H1 (cell line): ENCODE data around the gene RALA. TPM values are rescaled to one million over a fixed set of nuclear protein-coding genes. Genes with fewer than 3 reads are reported as not detected.

Experiments
- CTCF ChIA-PET: fragments of 300-600 bp; sonication (Branson Sonifier 250); formaldehyde crosslinking; loops from one replicate; lab custom pipeline; 2021; ENCODE audit not compliant: partially characterized antibody; lab: Charles Lee
- POLR2A ChIA-PET: fragments of 300-600 bp; sonication (Branson Sonifier 250); formaldehyde crosslinking; loops from one replicate; lab custom pipeline; 2021; ENCODE audit warnings: inconsistent platforms; ENCODE audit not compliant: partially characterized antibody; lab: Charles Lee
- DNase-seq, 2 experiments: peaks; one replicate each; pipeline versions ENCODE4 v3.0.0 to v3.0.0-alpha.2; 2010 to 2022; ENCODE audit warnings: low spot score in 2 of 2, low read depth in 1 of 2, mixed read lengths in 1 of 2
- FAIRE-seq: peaks from 2 replicates; lab custom pipeline; 2011; peaks lifted over from hg19 to GRCh38; lab: Jason Lieb, UNC
- H2AFZ ChIP-seq: 2 replicates; pipeline ENCODE4 v1.8.1; 2012; ENCODE audit warnings: low read length, inconsistent platforms
- H2AK5ac ChIP-seq: 2 replicates; pipeline ENCODE4 v1.6.1; 2013; ENCODE audit warnings: low read depth, low read length
- H2BK120ac ChIP-seq: replicated peaks from 2 replicates; pipeline ENCODE3; 2013; ENCODE audit warnings: low read depth, low read length, inconsistent platforms
- H2BK12ac ChIP-seq: 2 replicates; pipeline ENCODE4 v1.6.1; 2013; ENCODE audit warnings: low read depth, low read length
- H2BK15ac ChIP-seq: 2 replicates; pipeline ENCODE4 v1.6.1; 2013; ENCODE audit warnings: low read length
- H2BK20ac ChIP-seq: 2 replicates; pipeline ENCODE4 v1.6.1; 2013; ENCODE audit warnings: low read length
- H2BK5ac ChIP-seq: 2 replicates; pipeline ENCODE4 v1.6.1; 2013; ENCODE audit warnings: low read depth, low read length
- H3K14ac ChIP-seq: 2 replicates; pipeline ENCODE4 v1.6.1; 2013; ENCODE audit warnings: inconsistent platforms; ENCODE audit not compliant: insufficient read length
- H3K18ac ChIP-seq: 2 replicates; pipeline ENCODE4 v1.6.1; 2013; ENCODE audit warnings: low read length; ENCODE audit errors: extremely low read depth
- H3K23ac ChIP-seq: 2 replicates; pipeline ENCODE4 v1.6.1; 2013; ENCODE audit warnings: inconsistent platforms; ENCODE audit not compliant: insufficient read length
- H3K23me2 ChIP-seq: 2 replicates; pipeline ENCODE4 v1.6.1; 2013; ENCODE audit warnings: low read depth, low read length
- H3K27ac ChIP-seq: 2 replicates; pipeline ENCODE4 v1.6.1; 2011; ENCODE audit warnings: low read depth, low read length, inconsistent platforms
- H3K27me3 ChIP-seq, 4 experiments: replicated peaks in 1 of 4; 1 replicate in 1 of 4; 2 replicates in 3 of 4; pipeline versions ENCODE4 v1.6.1 to v1.8.1; 2011 to 2013; ENCODE audit warnings: low read length in 3 of 4, mild to moderate bottlenecking in 3 of 4, inconsistent platforms in 2 of 4, mixed read lengths in 2 of 4, moderate library complexity in 1 of 4; ENCODE audit not compliant: control insufficient read depth in 3 of 4, insufficient read depth in 3 of 4; ENCODE audit errors: extremely low read depth in 1 of 4
- H3K36me3 ChIP-seq, 4 experiments: 2 replicates each; pipeline versions ENCODE4 v1.6.1 to v1.8.1; 2011 to 2013; ENCODE audit warnings: mild to moderate bottlenecking in 4 of 4, low read length in 3 of 4, moderate library complexity in 2 of 4, control low read depth in 1 of 4, inconsistent platforms in 1 of 4; ENCODE audit not compliant: insufficient read depth in 4 of 4, control insufficient read depth in 2 of 4
- H3K4ac ChIP-seq: replicated peaks from 2 replicates; pipeline ENCODE3; 2013; ENCODE audit warnings: low read length, low read depth, mixed read lengths, inconsistent platforms; ENCODE audit not compliant: insufficient read length
- H3K4me1 ChIP-seq, 4 experiments: replicated peaks in 1 of 4; 1 replicate in 1 of 4; 2 replicates in 3 of 4; pipeline versions ENCODE4 v1.6.1 to v1.8.1; 2011 to 2013; ENCODE audit warnings: low read length in 3 of 4, inconsistent platforms in 2 of 4, mixed read lengths in 1 of 4; ENCODE audit not compliant: insufficient read depth in 4 of 4, control insufficient read depth in 3 of 4
- H3K4me2 ChIP-seq, 2 experiments: 2 replicates each; pipeline versions ENCODE4 v1.6.1 to v1.8.1; 2011 to 2013; ENCODE audit warnings: low read depth in 2 of 2, low read length in 2 of 2, control low read depth in 1 of 2, inconsistent platforms in 1 of 2, mild to moderate bottlenecking in 1 of 2; ENCODE audit not compliant: insufficient read depth in 1 of 2
- H3K4me3 ChIP-seq, 4 experiments: fragments of 200-600, 300-600 bp in 1 of 4; sonication (generic), shearing (Covaris generic), sonication (Bioruptor Twin) in 1 of 4; 2 replicates each; pipeline versions ENCODE4 v1.5.1 to v1.8.1; 2011 to 2016; ENCODE audit warnings: low read length in 4 of 4, low read depth in 3 of 4, control low read depth in 2 of 4, inconsistent platforms in 2 of 4, mild to moderate bottlenecking in 2 of 4, mixed read lengths in 1 of 4, moderate library complexity in 1 of 4; ENCODE audit not compliant: insufficient read depth in 2 of 4; ENCODE audit errors: extremely low read depth in 1 of 4
- H3K56ac ChIP-seq: replicated peaks from 2 replicates; pipeline ENCODE3; 2013; ENCODE audit warnings: low read depth, mild to moderate bottlenecking, mixed read lengths, low read length, inconsistent platforms; ENCODE audit not compliant: insufficient read length
- H3K79me1 ChIP-seq: 2 replicates; pipeline ENCODE4 v1.6.1; 2013; ENCODE audit warnings: low read depth, low read length, control low read depth
- H3K79me2 ChIP-seq, 2 experiments: 2 replicates each; pipeline versions ENCODE4 v1.6.1 to v1.8.1; 2012 to 2013; ENCODE audit warnings: low read length in 2 of 2, mild to moderate bottlenecking in 2 of 2, inconsistent platforms in 1 of 2; ENCODE audit not compliant: insufficient read depth in 2 of 2, control insufficient read depth in 1 of 2
- H3K9ac ChIP-seq, 4 experiments: replicated peaks in 1 of 4; 1 replicate in 1 of 4; 2 replicates in 3 of 4; pipeline versions ENCODE4 v1.6.1 to v1.8.1; 2011 to 2013; ENCODE audit warnings: low read depth in 3 of 4, low read length in 3 of 4, control low read depth in 2 of 4, mild to moderate bottlenecking in 2 of 4, moderate library complexity in 2 of 4, inconsistent platforms in 1 of 4; ENCODE audit errors: extremely low read depth in 1 of 4
- H3K9me3 ChIP-seq, 2 experiments: 2 replicates each; pipeline versions ENCODE4 v1.6.1 to v1.8.1; 2012 to 2013; ENCODE audit warnings: mild to moderate bottlenecking in 2 of 2, moderate library complexity in 2 of 2, control low read depth in 1 of 2, inconsistent platforms in 1 of 2, low read depth in 1 of 2, low read length in 1 of 2, mixed read lengths in 1 of 2; ENCODE audit not compliant: insufficient read depth in 2 of 2
- H4K20me1 ChIP-seq, 2 experiments: replicated peaks in 1 of 2; 2 replicates each; pipeline versions ENCODE3 to v1.8.1; 2011 to 2013; ENCODE audit warnings: inconsistent platforms in 2 of 2, low read length in 2 of 2, mild to moderate bottlenecking in 1 of 2; ENCODE audit not compliant: insufficient read depth in 2 of 2, control insufficient read depth in 1 of 2
- H4K5ac ChIP-seq: 2 replicates; pipeline ENCODE4 v1.6.1; 2013; ENCODE audit warnings: low read length, low read depth, mixed read lengths, inconsistent platforms; ENCODE audit not compliant: insufficient read length
- H4K8ac ChIP-seq: 2 replicates; pipeline ENCODE4 v1.8.0; 2013; ENCODE audit warnings: mild to moderate bottlenecking, moderate library complexity, low read length, inconsistent platforms; ENCODE audit not compliant: insufficient read depth; ENCODE audit errors: extremely low read depth
- H4K91ac ChIP-seq: replicated peaks from 2 replicates; pipeline ENCODE3; 2013; ENCODE audit warnings: low read length, mixed read lengths, inconsistent platforms; ENCODE audit not compliant: insufficient read length
- BRCA1 ChIP-seq: IDR thresholded peaks from 2 replicates; pipeline ENCODE4 v1.6.1; 2012; ENCODE audit warnings: low read depth, low read length, improper control_type of control experiment
- CBX5 ChIP-seq: fragments of 300-800, 300-1000 bp; sonication (generic); IDR thresholded peaks from 2 replicates; pipeline ENCODE4 v1.7.1; 2016; ENCODE audit warnings: antibody characterized with exemption, low read length, low read depth
- FOSL1 ChIP-seq: IDR thresholded peaks from 2 replicates; pipeline ENCODE4 v1.6.1; 2011; ENCODE audit warnings: mild to moderate bottlenecking, low read depth, low read length, moderate library complexity; ENCODE audit not compliant: insufficient read depth
- GABPA ChIP-seq: IDR thresholded peaks from 2 replicates; pipeline ENCODE4 v1.6.1; 2011; ENCODE audit warnings: mild to moderate bottlenecking, low read length, moderate library complexity, borderline replicate concordance; ENCODE audit not compliant: insufficient read depth
- PHF8 ChIP-seq: fragments of 200-600 bp; sonication (generic); conservative IDR thresholded peaks from 2 replicates; pipeline ENCODE4 v1.7.1; 2012; ENCODE audit warnings: low read depth, mild to moderate bottlenecking, inconsistent platforms, low read length, moderate library complexity
- SP2 ChIP-seq: IDR thresholded peaks from 2 replicates; pipeline ENCODE4 v1.6.1; 2012; ENCODE audit warnings: mild to moderate bottlenecking, low read length, inconsistent platforms
- WGBS, 2 experiments: shearing (Covaris generic) in 1 of 2; methylation state at CpG; one replicate each; pipeline versions ENCODE4 v1.1.6 to v1.1.7; 2013 to 2015; ENCODE audit warnings: low lambda C conversion rate in 2 of 2, mixed read lengths in 2 of 2, inconsistent platforms in 1 of 2, low coverage in 1 of 2, missing lambda C conversion rate in 1 of 2; ENCODE audit not compliant: insufficient replicate concordance in 2 of 2, insufficient coverage in 1 of 2, insufficient read length in 1 of 2; ENCODE audit errors: extremely low coverage in 1 of 2, missing lambda C conversion rate in 1 of 2; 5-methylcytosine and 5-hydroxymethylcytosine counted together
- polyA plus RNA-seq, 7 experiments: library from polyadenylated mRNA; depleted of rRNA in 3 of 7; stranded (reverse) in 5 of 7; unstranded in 2 of 7; fragments of >200 nt in 5 of 7; fragments of 200-250 nt in 2 of 7; gene quantifications; 1 replicate in 5 of 7; 2 replicates in 1 of 7; 4 replicates in 1 of 7; pipeline versions ENCODE4 v1.2.1 to v1.2.3, GENCODE V29; 2011 to 2013; ENCODE audit warnings: missing spikeins in 2 of 7, mixed read lengths in 2 of 7
- total RNA-seq: library from RNA; stranded (reverse); fragmentation: NEBNext Ultra II Directional; extraction: Animal tissue kit (Norgen Biotek cat#: 25700); gene quantifications from 2 replicates; pipeline ENCODE4 v1.2.1, GENCODE V29; 2021
- TF ChIP-seq, protein P1 (sequence below): IDR thresholded peaks from 2 replicates; pipeline ENCODE4 v1.6.1; 2011; ENCODE audit warnings: low read length, improper control_type of control experiment

The RALA gene
- total and polyA plus RNA-seq, 2 of the 8 experiments (the other 6 are each of a cell fraction or from before 2014, with no cell fraction given), result 24.1 to 72.8 TPM

DNA sequence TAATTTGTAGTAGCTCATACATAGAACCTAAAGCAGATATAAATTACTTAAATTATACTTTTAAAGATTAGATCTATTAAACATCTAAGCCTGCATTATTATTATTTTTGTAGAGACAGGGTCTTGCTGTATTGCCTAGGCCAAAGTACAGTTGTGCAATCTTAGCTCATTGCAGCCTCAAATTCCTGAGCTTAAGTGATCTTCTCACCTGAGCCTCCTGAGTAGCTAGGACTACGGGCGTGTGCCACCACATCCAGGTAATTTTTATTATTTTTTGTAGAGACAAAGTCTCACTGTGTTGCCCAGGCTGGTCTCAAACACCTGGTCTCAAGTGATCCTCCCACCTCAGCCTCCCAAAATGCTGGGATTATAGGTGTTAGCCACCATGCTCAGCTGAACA, 46.7 kb downstream of the RALA start:
- POLR2A ChIA-PET, result no interaction called here
- no peak overlapping the region for H2AK5ac ChIP-seq
- no peak overlapping the region for H3K14ac ChIP-seq
- H3K36me3 ChIP-seq, result no peaks in the 10 kb centered on the region
- peaks cover 0 to 32% of the 10 kb centered on the region in 2 experiments; a peak in 2 of 4 replicates for H3K79me2 ChIP-seq
- no peak overlapping the region for H2AFZ ChIP-seq
- no peak overlapping the region for H3K4me2 ChIP-seq
- H3K9ac ChIP-seq, result no peak overlapping the region
- 89% methylated on average over 2 of the region's 2 CpGs; no CpG with 5 or more reads in 1 of the 2 experiments for WGBS, 2 experiments
- no peak overlapping the region for H2BK12ac ChIP-seq
- H3K23ac ChIP-seq, result no peak overlapping the region
- H3K4me1 ChIP-seq, result peaks cover 2 to 7% (median 5%) of the 10 kb centered on the region in 4 experiments; a peak in 4 of 7 replicates
- H2BK120ac ChIP-seq, result no peak overlapping the region
- H3K9me3 ChIP-seq, result no peaks in the 10 kb centered on the region
- no peak overlapping the region for H2BK5ac ChIP-seq
- H3K27me3 ChIP-seq, result no peaks in the 10 kb centered on the region
- H4K8ac ChIP-seq, result no peak overlapping the region
- no peaks in the 10 kb centered on the region for H3K79me1 ChIP-seq
- H3K18ac ChIP-seq, result no peak overlapping the region
- H3K4me3 ChIP-seq, result no peak overlapping the region
- no peaks in the 10 kb centered on the region for H3K23me2 ChIP-seq
- DNase-seq (no peak), FAIRE-seq (no peak)
- H4K20me1 ChIP-seq, result peaks cover 0 to 2% of the 10 kb centered on the region in 2 experiments
- CTCF ChIA-PET, result interaction anchor here (1.4 kb wide), 1 partner anchor 72 kb away, joined by 5 read pairs; no protein-coding TSS in a partner anchor
- TF ChIP-seq FOSL1 (no peak), BRCA1 (no peak), SP2 (no peak), PHF8 (no peak), CBX5 (no peak), GABPA (no peak)
- TF ChIP-seq, protein P1, sequence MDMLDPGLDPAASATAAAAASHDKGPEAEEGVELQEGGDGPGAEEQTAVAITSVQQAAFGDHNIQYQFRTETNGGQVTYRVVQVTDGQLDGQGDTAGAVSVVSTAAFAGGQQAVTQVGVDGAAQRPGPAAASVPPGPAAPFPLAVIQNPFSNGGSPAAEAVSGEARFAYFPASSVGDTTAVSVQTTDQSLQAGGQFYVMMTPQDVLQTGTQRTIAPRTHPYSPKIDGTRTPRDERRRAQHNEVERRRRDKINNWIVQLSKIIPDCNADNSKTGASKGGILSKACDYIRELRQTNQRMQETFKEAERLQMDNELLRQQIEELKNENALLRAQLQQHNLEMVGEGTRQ, result no peak
- no peak overlapping the region for H2BK15ac ChIP-seq
- no peak overlapping the region for H2BK20ac ChIP-seq
- H4K5ac ChIP-seq, result no peak overlapping the region
- no peak overlapping the region for H3K56ac ChIP-seq
- H4K91ac ChIP-seq, result no peak overlapping the region
- no peak overlapping the region for H3K27ac ChIP-seq
- no peak overlapping the region for H3K4ac ChIP-seq
